Nucleus accumbens (tissue), 56 donors: ENCODE measurements around the gene COL23A1.
"Not testable (repeated sequence)": the region's sequence is repeated elsewhere in the genome, so short reads cannot be mapped to it uniquely, and the experiment has no call there.

ENCODE experiments used
- DNase-seq, 56 donors: peaks; one replicate each; lab custom pipeline; 2025; lab: John Stamatoyannopoulos, UW

Gene COL23A1

DNA sequence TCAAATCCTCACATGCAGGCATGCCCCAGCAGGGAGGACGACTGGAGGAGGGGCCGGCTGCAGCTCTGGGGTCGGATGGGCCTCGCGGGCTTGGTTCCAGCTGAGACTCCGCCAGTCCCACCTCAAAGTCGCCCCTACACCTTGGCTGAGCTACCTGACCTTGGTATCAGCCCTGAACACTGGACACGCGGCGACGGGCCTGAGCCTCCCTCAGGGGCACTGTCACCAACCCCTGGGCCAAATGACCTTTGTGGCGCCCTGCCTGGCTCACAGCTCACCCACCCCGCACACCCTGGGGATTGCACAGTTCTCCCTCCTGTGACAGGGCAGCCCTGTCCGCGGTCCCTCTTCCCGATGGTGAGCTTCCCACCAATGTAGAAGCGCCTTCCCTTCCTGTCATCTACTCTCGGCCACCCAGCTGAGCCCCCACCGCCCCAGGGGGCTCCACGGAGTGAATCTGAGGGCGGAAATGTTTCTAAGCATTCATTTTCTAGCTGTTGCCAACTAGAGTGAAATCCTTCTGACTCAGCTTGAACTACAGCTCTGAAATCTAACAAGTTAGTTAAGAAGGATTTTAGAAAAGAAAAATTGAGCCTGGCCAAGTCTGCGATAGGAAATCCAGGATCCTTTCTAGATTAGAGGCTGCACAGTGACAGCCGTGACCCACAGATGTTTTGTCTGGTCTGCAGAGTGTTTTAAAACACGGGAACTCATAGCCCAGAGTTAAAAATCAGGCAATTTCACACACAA lies 218.7 kb downstream of the COL23A1 start:
- no peak for DNase-seq

DNA sequence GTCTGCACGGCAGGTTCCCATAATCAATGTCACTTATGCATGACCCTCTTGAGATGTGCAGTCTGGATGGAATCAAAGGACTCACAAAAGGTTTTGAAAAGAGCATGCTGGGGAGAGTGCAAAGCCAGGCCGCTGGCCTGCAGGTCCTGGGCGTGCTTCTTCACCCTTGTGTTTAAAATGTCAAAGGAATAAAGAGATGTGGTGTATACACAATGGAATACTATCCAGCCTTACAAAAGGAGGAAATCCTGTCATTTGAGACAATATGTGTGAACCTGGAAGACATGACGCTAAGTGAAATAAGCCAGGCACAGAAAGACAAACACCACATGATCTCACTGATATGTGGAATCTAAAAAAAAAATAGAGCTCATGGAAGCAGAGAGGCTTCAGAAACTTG lies 220.1 kb downstream of the COL23A1 start:
- DNase-seq: no peak

DNA sequence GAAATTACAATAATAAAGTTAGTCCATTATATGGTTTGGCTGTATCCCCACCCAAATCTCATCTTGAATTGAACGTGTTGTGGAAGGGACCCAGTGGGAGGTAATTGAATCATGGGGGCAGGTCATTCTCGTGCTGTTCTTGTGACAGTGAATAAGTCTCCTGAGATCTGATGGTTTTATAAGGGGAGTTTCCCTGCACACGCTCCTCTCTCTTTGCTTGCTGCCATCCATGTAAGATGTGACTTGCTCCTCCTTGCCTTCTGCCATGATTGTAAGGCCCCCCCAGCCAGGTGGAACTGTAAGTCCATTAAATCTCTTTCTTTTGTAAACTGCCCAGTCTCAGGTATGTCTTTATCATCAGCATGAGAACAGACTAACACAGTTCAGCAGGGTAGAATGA lies 220.7 kb downstream of the COL23A1 start:
- not testable (repeated sequence) for DNase-seq

DNA sequence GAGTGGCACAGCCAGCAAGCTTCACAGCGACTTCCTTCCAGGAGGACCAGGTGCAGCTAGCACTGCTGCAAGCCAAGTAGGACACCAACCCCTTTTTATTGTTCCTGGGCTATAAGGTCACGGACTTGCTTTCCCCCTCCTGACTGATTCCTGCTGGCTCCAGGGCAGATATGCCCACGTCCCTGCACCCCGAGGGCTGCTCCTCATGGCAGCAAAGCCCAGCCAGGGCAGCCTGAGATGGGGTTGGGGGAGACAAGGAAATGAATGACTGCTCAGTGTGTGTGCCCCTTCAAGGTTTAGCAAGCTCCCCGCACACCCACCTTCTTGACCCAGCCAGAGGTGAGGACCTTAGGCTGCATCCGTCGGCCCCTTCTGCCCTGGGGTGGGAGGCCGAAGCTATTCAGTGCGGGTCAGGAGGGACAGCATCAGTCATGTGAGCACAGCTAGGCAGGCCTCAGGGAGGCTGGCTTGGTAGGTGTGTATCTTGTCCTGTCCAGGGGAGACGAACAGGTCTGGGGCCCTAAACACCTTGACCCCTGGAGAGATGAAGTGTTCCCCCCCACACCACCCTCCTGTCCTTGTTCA lies 221.4 kb downstream of the COL23A1 start:
- no peak for DNase-seq

DNA sequence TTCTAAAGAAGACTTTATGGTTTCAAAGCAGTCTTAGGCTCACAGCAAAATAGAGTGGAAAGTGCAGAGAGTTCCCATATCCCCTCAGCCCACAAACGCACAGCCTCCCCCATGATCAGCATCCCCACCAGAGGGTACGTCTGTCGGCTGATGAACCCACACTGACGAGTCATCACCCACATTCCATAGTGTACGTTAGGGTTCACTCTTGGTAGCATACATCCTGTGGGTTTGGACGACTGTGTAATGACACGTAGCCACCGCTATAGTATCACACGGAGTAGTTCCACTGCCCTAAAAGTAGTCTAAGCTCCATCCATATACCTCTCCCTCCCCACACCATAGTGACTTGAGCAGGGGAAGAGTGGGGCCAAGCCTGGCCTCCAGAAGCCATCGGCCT lies 221.9 kb downstream of the COL23A1 start:
- no peak for DNase-seq

DNA sequence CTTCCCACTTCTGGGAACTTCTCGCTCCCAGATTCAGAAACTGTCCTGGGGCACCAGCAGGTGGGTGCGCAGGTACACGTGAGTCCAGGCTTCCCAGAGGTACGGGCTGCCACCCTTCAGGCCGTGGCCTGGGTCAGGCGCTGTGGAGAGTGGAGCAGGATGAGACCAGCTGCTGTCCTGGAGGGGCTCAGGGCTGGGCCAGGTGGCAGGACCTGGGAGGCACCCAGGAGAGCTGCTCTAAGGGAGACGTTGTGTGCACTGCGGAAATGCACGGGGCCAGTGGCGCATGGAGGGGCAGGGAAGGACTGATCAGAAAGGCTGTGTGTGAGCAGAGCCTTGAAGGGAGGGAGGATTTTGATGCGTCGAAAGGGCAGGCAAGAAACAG lies 222.5 kb downstream of the COL23A1 start:
- no peak for DNase-seq

DNA sequence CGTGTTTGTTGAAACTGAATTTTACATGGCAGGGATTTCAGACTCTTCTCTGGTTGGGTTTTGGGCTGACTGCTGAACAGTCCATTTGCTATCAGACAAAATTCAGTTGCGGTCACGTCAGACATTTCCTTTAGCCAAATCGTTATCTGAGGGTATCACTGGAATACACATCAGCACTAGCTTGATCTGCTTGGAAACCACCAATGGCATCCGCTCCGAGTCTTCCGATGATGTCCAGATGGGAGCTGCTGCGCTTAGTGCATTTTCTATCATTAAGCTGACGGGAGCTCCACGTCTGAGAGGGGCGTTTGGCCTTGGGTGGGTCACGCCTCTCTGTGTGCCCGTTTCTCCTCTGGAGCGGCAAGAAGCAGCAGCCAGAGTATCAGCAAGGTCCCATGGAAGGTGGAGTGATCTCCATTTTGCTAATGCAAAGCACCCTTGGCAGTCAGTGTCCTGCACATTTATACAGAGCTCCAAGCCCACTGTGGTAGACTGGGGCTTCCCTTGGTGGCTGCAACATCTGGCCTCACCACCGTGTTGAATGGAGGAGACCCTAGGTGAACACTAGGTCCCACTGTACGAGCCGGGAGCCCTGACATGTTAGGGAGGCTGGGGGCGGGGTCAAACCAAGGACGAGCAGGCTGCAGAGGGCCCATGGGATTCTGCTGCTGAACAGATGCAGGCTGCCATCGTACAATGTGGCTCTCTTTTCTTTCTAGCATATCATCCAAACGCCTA lies 223.0 kb downstream of the COL23A1 start:
- no peak for DNase-seq

DNA sequence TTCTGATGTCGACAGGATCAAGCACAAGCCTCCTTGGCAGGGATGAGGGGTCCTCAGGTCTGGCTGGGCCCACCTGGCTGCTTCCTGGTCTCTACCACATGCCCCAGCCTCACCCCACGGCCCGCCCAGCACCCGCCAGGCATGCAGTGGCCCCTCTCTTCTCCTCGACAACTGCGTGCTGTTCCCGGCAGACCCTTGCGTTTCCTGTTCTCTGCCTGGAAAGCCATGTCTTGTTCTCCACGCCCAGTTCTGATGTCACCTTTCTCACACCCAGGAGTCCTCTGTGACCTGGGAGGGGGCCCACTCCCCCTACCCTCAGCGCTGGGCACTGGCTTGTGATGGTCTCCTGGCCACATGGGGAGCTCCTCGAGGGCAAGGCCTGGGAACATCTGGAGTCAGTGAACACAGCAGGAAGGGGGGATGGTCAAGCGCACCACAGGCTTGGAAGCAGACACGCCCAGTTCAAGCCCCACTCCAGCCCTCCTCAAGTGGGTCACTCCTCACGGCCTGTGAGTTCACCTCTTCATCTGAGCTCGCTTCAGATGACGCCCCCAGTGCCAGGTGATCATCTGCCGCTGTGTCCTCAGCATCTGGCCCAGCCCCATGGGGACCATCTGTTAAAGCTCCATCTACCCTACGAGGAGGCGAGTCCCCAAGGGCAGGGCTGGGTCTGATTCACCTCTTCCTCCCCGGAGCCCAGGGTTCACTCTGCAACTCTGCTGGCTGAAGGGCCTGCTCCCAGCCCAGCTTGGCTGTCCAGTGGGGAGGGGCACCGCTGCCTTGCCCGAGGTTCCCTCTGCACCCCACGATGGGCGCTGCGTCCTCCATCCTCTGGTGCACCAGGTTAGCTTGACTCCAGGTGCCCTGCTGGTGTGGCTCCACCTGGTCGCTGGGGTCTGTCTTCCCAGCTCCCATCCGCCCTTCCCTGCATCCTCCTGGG lies 224.4 kb downstream of the COL23A1 start:
- DNase-seq: no peak

DNA sequence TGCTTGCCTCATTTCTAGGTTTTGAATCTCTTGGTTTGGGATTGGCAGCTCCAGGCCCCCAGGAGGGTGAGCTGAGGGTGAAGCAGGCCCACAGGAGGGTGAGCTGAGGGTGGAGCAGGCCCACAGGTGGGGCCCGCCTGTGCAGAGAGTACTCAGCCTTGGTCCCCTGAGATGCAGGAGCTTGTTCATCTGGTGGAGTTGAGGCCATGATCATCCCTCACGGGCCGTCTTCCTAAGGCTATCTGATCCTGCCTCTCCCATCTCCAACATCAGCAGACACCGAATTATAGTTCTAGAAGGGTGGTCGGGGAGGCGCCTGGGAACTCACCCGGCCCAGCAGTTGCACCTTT lies 225.9 kb downstream of the COL23A1 start:
- no peak for DNase-seq

DNA sequence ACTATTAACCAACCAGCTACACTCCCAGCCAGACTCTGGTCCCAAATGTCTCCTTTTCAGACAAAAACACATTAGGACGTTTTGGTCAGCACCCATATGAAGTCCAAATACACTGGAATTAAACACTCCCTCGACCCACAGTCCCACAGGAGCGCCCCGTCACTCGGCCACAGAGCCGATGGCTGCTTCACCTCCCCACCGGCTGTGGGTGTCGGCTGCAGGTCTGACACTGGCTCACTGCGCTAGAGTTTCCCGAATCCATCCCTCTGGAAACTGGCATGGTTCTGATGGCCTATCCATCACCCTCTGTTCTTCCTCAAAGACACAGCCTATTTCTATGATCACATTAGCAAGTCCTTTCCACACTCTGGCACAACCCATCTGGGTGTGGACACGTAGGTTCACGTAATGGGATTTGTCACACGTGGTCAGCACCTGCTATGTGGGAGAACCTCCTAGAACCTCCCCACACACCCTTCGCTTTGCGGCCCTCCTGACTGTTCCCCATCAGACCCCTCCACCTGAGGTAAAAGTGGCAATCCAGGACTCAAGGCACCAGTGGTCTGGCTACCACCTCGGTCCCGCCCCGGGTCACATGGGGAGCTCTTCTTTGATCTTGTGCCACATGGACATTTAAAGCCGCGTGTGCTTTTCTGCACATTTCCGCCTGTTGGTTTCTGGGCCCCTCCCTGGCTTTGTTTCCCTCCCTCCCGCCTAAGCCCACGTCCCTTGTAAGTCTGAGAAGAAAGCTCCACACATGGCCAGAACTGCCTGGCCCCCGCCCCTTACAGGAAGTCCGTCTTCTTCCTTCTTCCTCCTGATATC lies 226.5 kb downstream of the COL23A1 start:
- DNase-seq: no peak

DNA sequence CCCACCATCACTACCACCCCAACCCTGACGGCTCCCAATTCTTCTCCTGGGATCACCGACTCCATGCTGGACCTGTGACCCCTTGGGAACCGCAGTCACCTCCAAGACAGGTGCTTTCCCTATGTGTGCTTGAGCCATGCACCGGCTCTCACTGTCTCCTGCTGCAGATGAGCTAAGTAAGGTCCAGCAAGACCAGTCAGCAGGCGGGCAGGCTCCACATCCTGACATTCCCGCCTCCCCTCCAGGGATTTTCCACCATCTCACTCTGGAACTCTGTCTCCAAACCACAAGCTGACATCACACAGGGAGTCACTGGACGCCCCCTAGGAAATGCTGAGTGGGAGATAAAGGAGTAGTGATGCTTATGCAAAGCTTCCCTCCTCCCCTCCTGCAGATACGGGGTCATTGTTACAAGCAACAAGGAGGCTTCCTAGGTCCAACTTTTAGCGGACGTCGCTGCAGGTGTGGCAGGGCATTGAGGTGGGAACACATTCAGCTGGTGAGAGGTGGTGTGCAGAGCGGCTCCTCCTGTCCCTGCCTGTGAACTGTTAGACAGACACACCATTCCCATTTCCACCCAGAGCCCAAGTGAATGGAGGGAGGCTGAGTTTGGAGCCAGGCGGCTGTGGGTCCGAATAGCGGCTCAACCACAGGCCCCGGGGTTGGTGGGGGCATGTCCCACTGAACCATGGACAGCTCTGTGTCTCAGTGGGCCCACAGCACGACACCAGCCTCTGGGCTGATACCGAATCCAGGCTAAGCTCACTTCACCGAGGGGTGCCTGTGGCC lies 228.3 kb downstream of the COL23A1 start:
- no peak for DNase-seq

DNA sequence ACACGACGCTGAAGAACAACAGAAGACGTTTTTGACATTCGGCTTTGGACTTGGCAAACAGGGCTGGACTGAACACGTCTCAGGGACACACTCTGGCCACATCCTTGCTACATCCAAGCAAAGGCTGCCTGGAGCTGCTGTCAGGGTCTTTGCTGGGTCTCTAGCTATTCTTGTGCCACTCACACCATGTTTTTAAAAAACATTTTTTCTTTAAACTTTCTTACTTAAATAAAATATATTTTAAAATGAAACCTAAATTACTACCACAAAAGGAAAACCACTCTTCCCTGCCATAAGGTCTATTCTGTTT lies 229.3 kb downstream of the COL23A1 start:
- no peak for DNase-seq

DNA sequence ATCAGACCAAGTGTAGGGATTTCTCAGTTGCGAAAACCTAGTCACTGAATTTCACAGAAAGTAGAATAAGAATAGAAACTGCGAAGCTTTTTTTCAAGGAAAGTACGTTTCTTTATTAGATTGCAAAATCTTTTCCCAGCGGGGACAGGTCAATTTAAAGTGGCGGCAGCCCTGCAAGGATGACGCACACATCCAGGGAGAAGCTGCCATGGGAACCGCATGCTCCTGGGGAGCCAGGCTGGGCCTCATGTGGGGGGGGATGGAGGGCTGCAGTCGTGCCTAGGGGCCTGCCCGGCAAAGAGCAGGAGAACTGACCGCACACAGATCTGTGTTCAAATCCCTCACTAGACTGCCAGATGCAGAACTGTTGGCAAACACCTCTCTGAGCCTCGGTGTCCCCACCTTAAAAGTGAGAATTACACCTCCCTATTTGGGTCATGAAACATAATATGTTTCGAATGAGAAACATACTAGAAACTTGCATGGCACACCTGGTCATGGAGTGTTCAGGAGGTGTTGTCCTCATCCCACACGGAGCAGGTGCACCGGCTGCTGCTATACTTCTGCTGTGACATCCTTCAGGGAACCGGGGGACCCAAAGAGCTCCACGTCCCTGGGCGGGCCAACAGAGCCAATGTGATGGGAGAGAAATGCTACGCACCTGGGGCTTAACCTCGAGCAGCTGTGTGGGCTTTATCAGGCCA lies 229.8 kb downstream of the COL23A1 start:
- no peak for DNase-seq

DNA sequence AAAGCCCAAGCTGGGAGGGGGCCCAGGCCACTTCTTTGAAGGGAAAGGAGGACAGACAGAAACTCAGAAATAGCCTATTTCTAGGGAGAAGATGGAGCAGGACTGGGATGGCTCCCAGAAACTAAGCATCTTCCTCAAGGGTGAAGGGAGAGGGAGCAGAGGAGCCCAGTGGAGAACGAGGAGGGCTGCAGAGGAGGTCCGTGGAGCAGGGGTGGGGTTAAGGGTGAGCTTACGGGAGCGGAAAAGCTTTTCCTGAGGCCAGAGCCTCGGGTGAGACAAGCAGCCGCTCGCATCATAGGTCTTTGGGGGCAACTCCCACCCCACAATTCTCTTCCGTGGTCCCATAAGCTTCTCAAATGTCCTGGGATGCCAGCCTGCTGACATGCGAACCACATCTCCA lies 230.5 kb downstream of the COL23A1 start:
- DNase-seq: no peak

DNA sequence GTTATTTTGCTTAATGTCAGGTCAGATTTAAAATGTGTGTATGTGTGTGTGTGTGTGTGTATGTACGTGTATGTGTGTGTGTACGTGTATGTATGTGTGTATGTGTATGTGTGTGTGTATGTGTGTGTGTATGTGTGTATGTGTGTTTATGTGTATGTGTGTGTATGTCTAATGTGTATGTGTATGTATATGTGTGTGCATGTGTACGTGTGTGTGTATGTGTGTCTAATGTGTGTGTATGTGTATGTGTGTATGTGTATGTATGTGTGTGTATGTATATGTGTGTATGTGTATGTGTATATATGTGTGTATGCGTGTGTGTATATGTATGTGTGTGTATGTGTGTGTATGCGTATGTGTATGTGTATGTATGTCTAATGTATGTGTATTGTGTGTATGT lies 232.5 kb downstream of the COL23A1 start:
- DNase-seq: no peak

DNA sequence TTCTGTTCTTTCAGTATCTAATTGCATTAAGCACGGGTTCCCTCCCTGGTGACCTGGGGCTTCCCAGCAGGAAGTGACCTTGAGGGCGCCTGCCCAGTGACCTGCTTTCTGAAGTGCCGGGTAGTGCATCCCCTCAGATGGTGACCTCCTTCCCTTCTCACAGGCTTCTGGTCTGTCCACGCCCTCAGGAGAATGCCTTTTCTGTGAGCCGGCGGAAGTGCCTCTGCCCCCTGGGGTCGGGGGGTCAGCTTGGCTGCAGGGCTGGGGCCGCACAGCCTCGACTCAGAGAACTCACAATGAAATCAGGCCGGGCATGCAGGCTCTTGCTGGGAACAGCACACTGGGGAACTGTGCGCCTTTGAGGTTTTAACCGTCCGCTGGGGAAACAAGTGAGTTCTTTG lies 233.1 kb downstream of the COL23A1 start:
- peak in 7 of 56 donors; percentile 6 to 45 (median 27) for DNase-seq

DNA sequence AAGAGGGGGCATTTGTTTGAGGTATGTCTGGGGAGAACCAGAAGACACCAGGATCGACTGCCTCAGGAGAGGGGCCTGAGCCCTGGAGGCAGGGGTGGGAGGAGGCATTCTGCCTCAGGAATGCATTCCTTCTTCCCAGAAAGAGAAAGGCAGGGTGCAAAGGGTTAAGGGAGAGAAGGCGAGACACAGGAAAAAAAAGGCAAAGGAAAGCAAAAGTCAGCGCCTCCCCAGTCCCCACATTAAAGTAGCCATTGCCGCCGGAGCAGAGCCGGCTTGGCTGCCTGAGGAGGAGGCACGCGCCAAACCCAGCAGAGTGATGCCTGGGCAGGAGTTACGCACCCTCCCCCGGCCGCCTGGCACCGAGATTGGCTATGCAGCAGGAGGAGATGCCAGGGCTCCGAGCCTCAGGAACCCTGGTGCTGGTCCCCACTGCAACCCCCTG lies 233.7 kb downstream of the COL23A1 start:
- peak in 26 of 56 donors; percentile 1 to 60 (median 21) for DNase-seq

DNA sequence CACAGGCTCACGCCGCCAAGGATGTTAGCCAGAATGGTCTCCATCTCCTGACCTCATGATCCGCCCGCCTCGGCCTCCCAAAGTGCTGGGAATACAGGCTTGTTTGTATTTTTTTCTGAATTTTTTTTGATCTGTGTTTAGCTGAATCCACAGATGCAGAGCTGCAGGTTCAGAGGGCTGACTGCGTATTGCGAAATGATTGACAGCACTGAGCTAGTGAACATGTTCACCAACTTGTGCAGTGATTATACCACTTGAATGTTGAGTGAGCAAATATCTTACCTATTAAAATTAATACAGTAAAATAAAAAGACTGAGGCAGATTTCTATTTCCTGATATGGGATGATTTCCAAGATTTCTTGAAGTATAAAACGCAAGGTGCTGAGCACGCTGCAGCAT lies 234.5 kb downstream of the COL23A1 start:
- no peak for DNase-seq

DNA sequence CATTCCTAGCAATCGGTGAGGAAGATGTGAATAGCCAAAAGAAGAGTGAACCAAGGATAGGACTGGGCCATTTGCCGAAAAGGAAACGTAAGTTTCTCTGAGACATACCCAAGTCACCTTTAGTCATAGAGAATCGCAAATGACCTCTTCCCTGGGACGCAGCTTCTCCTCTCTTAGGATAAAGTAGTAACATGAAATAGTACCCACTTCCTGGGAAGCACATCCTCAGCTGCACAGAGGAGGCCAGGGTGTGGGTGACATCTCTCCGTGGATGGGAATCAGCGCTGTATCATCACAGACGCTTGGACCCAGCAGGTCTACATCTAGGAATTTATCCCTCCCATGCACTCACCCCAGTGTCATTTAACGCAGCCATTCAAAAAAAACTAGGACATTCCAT lies 236.7 kb downstream of the COL23A1 start:
- no peak for DNase-seq
